HG02852 (cell line): ENCODE results near the gene CENPN.

Experiments
- ATAC-seq: cut with Tn5 transposase; IDR thresholded peaks from one replicate; pipeline ENCODE4 v1.9.1; 2021; ENCODE audit warnings: mild to moderate bottlenecking, moderate library complexity; ENCODE audit not compliant: unreplicated experiment

Gene CENPN

DNA sequence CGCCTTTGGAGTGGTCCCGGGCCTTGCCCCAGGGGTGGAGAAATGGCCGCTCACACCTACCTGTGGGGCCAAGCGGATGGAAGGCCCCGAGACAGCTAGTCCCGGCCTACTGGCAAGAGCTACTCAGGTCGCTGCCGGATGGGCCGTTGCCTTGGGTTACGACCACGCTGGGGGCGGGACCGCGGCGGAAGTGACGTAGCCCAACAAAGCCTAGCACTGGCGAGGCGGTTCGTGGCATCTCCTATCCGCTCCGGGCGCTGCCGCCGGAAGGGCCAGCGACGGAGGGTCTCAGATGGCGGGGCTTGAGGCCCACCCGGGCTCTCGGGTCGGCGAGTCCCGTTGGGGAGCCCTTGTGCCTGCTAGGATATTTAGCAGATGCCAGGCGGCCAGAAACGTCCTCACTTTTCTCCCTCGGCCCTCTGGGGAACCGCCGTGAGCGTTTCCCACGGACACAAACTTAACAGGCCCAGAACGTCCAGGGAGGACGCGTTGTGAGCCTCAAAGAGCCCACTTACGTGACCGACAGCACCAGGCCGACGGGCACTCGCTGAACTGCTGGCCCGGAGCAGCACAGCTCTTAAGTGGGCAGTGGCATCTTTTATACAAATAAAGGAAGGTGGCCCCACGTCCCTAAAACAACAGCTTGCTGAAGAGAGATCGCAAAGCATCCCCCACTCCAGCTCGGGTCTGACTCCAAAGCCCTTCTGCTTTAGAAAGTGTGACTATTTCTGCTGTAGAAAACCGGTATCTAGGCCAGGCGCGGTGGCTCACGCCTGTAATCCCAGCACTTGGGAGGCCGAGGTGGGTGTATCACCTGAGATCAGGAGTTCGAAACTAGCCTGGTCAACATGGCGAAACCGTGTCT lies 70.3 kb downstream of the CENPN start, which contains the start of gene C16orf46:
Gene C16orf46 (minus strand): TSS at position 163 of the 865 bp plus-strand sequence. CDS start 13,283 bp downstream, outside the sequence.
- peak; percentile 96 for ATAC-seq

DNA sequence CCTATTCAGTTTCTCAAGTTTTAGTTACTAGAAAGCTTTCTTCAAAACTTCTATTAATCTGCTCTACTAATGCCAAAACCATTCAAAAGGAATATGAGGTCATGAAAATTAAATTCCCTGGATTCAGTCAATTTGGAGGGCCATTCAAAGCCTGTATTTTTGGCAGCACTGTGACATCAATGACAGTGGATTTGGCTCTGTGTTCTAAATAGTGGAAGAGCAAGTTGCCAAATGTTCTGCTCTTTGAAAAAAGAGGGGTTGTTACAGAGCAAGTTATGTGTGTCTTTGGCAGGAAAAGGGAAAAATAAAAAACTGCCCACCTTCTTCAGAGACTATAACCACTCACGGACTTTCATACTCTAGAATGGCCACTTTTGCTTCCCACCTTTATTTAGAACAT lies 73.2 kb downstream of the CENPN start:
- no peak for ATAC-seq

- ATAC-seq, result no peak
Observed at GRCh38 chr16:81081014-81081413, 74.0 kb downstream of the CENPN start.
